ENCODE data around the gene PTPN21. TPM values are rescaled to one million over a fixed set of nuclear protein-coding genes. Genes with fewer than 3 reads are reported as not detected.

Gene PTPN21
- total RNA-seq, 1 experiment from 2014 or later, result 16.1 TPM

- H3K4me1 ChIP-seq (replicated peaks), result no peaks in the 10 kb centered on the region
- H3K27ac ChIP-seq, result no peak overlapping the region
- peaks cover 64% of the 10 kb centered on the region for H3K36me3 ChIP-seq
- DNase-seq (ENCODE audit: low read depth in 1 of 2, low spot score in 2 of 2), result no peak
- no peak overlapping the region for H3K4me3 ChIP-seq
- H3K9me3 ChIP-seq (replicated peaks), result no peaks in the 10 kb centered on the region
- H3K27me3 ChIP-seq (replicated peaks), result no peaks in the 10 kb centered on the region
These were observed 47.6 kb downstream of the PTPN21 start for GRCh38 chr14:88507208-88507607.

GRCh38 chr14:88505621-88506020 lies 49.2 kb downstream of the PTPN21 start:
- no peaks in the 10 kb centered on the region for H3K4me1 ChIP-seq (replicated peaks)
- H3K36me3 ChIP-seq, result peaks cover 73% of the 10 kb centered on the region
- no peak for DNase-seq (ENCODE audit: low read depth in 1 of 2, low spot score in 2 of 2)
- H3K9me3 ChIP-seq (replicated peaks), result no peaks in the 10 kb centered on the region
- no peaks in the 10 kb centered on the region for H3K27me3 ChIP-seq (replicated peaks)
- no peak overlapping the region for H3K27ac ChIP-seq
- H3K4me3 ChIP-seq, result no peak overlapping the region

- H3K4me3 ChIP-seq, result no peak overlapping the region
- peaks cover 73% of the 10 kb centered on the region for H3K36me3 ChIP-seq
- DNase-seq (ENCODE audit: low read depth in 1 of 2, low spot score in 2 of 2), result no peak
These were observed 50.2 kb downstream of the PTPN21 start for GRCh38 chr14:88504602-88505001.

GRCh38 chr14:88503754-88504406 lies 50.9 kb downstream of the PTPN21 start:
- peaks cover 77% of the 10 kb centered on the region for H3K36me3 ChIP-seq
- no peaks in the 10 kb centered on the region for H3K27me3 ChIP-seq (replicated peaks)
- H3K4me1 ChIP-seq (replicated peaks), result no peaks in the 10 kb centered on the region
- DNase-seq (ENCODE audit: low read depth in 1 of 2, low spot score in 2 of 2), result no peak
- no peak overlapping the region for H3K4me3 ChIP-seq
- no peaks in the 10 kb centered on the region for H3K9me3 ChIP-seq (replicated peaks)
- no peak overlapping the region for H3K27ac ChIP-seq

More at GRCh38 chr14:88504602-88505001, 50.2 kb downstream of the PTPN21 start:
- H3K4me1 ChIP-seq (replicated peaks), result no peaks in the 10 kb centered on the region
- H3K9me3 ChIP-seq (replicated peaks), result no peaks in the 10 kb centered on the region
- H3K27me3 ChIP-seq (replicated peaks), result no peaks in the 10 kb centered on the region
- H3K27ac ChIP-seq, result no peak overlapping the region

GRCh38 chr14:88502740-88503139 lies 52.1 kb downstream of the PTPN21 start:
- no peak overlapping the region for H3K27ac ChIP-seq
- H3K36me3 ChIP-seq, result peaks cover 75% of the 10 kb centered on the region
- no peaks in the 10 kb centered on the region for H3K4me1 ChIP-seq (replicated peaks)
- no peaks in the 10 kb centered on the region for H3K9me3 ChIP-seq (replicated peaks)
- no peaks in the 10 kb centered on the region for H3K27me3 ChIP-seq (replicated peaks)
- no peak for DNase-seq (ENCODE audit: low read depth in 1 of 2, low spot score in 2 of 2)
- no peak overlapping the region for H3K4me3 ChIP-seq

- H3K4me3 ChIP-seq, result no peak overlapping the region
- H3K27me3 ChIP-seq (replicated peaks), result no peaks in the 10 kb centered on the region
- no peaks in the 10 kb centered on the region for H3K4me1 ChIP-seq (replicated peaks)
- H3K27ac ChIP-seq, result no peak overlapping the region
- no peaks in the 10 kb centered on the region for H3K9me3 ChIP-seq (replicated peaks)
- DNase-seq (ENCODE audit: low read depth in 1 of 2, low spot score in 2 of 2), result no peak
- peaks cover 89% of the 10 kb centered on the region for H3K36me3 ChIP-seq
These were observed 54.2 kb downstream of the PTPN21 start for GRCh38 chr14:88500611-88501010.

GRCh38 chr14:88499225-88499624 lies 55.6 kb downstream of the PTPN21 start:
- DNase-seq (ENCODE audit: low read depth in 1 of 2, low spot score in 2 of 2), result no peak
- Histone ChIP-seq H3K4me1 (replicated peaks) (no peaks in the 10 kb centered on the region), H3K9me3 (replicated peaks) (no peaks in the 10 kb centered on the region), H3K27ac (no peak overlapping the region), H3K36me3 (peaks cover 84% of the 10 kb centered on the region), H3K4me3 (no peak overlapping the region), H3K27me3 (replicated peaks) (no peaks in the 10 kb centered on the region)

- Histone ChIP-seq H3K36me3 (peaks cover 85% of the 10 kb centered on the region), H3K4me3 (no peak overlapping the region), H3K9me3 (replicated peaks) (no peaks in the 10 kb centered on the region), H3K27me3 (replicated peaks) (no peaks in the 10 kb centered on the region), H3K4me1 (replicated peaks) (no peaks in the 10 kb centered on the region), H3K27ac (no peak overlapping the region)
- no peak for DNase-seq (ENCODE audit: low read depth in 1 of 2, low spot score in 2 of 2)
These were observed 58.4 kb downstream of the PTPN21 start for GRCh38 chr14:88496414-88496813.

GRCh38 chr14:88493392-88494185 lies 61.2 kb downstream of the PTPN21 start:
- H3K27me3 ChIP-seq (replicated peaks), result no peaks in the 10 kb centered on the region
- H3K4me3 ChIP-seq, result no peak overlapping the region
- no peaks in the 10 kb centered on the region for H3K4me1 ChIP-seq (replicated peaks)
- no peak overlapping the region for H3K27ac ChIP-seq
- H3K9me3 ChIP-seq (replicated peaks), result no peaks in the 10 kb centered on the region
- H3K36me3 ChIP-seq, result peaks cover 82% of the 10 kb centered on the region
- DNase-seq (ENCODE audit: low read depth in 1 of 2, low spot score in 2 of 2), result no peak

GRCh38 chr14:88492272-88493089 lies 62.3 kb downstream of the PTPN21 start:
- Histone ChIP-seq H3K27ac (no peak overlapping the region), H3K4me3 (no peak overlapping the region), H3K36me3 (peaks cover 80% of the 10 kb centered on the region), H3K4me1 (replicated peaks) (no peaks in the 10 kb centered on the region), H3K9me3 (replicated peaks) (no peaks in the 10 kb centered on the region), H3K27me3 (replicated peaks) (no peaks in the 10 kb centered on the region)
- DNase-seq (ENCODE audit: low read depth in 1 of 2, low spot score in 2 of 2), result peak; percentile 54 to 73

- Histone ChIP-seq H3K27me3 (replicated peaks) (no peaks in the 10 kb centered on the region), H3K36me3 (peaks cover 58% of the 10 kb centered on the region), H3K27ac (no peak overlapping the region), H3K4me3 (no peak overlapping the region), H3K9me3 (replicated peaks) (no peaks in the 10 kb centered on the region), H3K4me1 (replicated peaks) (no peaks in the 10 kb centered on the region)
- no peak for DNase-seq (ENCODE audit: low read depth in 1 of 2, low spot score in 2 of 2)
These were observed 64.6 kb downstream of the PTPN21 start for GRCh38 chr14:88490168-88490567.

- Histone ChIP-seq H3K27ac (no peak overlapping the region), H3K27me3 (replicated peaks) (no peaks in the 10 kb centered on the region), H3K9me3 (replicated peaks) (no peaks in the 10 kb centered on the region), H3K4me3 (no peak overlapping the region), H3K4me1 (replicated peaks) (no peaks in the 10 kb centered on the region), H3K36me3 (peaks cover 60% of the 10 kb centered on the region)
- no peak for DNase-seq (ENCODE audit: low read depth in 1 of 2, low spot score in 2 of 2)
These were observed 65.9 kb downstream of the PTPN21 start for GRCh38 chr14:88488897-88489296.

- Histone ChIP-seq H3K36me3 (peaks cover 60% of the 10 kb centered on the region), H3K4me3 (no peak overlapping the region), H3K27ac (no peak overlapping the region), H3K27me3 (replicated peaks) (no peaks in the 10 kb centered on the region), H3K9me3 (replicated peaks) (no peaks in the 10 kb centered on the region), H3K4me1 (replicated peaks) (no peaks in the 10 kb centered on the region)
- DNase-seq (ENCODE audit: low read depth in 1 of 2, low spot score in 2 of 2), result no peak
These were observed 66.7 kb downstream of the PTPN21 start for GRCh38 chr14:88488081-88488480.

GRCh38 chr14:88482524-88482923 lies 72.3 kb downstream of the PTPN21 start:
- no peak overlapping the region for H3K27ac ChIP-seq
- no peaks in the 10 kb centered on the region for H3K9me3 ChIP-seq (replicated peaks)
- H3K27me3 ChIP-seq (replicated peaks), result no peaks in the 10 kb centered on the region
- H3K36me3 ChIP-seq, result peaks cover 64% of the 10 kb centered on the region
- H3K4me1 ChIP-seq (replicated peaks), result no peaks in the 10 kb centered on the region
- DNase-seq (ENCODE audit: low read depth in 1 of 2, low spot score in 2 of 2), result no peak
- no peak overlapping the region for H3K4me3 ChIP-seq

Data from SJSA1 (cell line).